NCI-H2227 (cell line): ENCODE data around the gene RBBP8NL.

Experiments used
- DNase-seq: peaks from one replicate; lab custom pipeline; 2025; ENCODE audit not compliant: unreplicated experiment; lab: John Stamatoyannopoulos, UW

Gene RBBP8NL

DNA sequence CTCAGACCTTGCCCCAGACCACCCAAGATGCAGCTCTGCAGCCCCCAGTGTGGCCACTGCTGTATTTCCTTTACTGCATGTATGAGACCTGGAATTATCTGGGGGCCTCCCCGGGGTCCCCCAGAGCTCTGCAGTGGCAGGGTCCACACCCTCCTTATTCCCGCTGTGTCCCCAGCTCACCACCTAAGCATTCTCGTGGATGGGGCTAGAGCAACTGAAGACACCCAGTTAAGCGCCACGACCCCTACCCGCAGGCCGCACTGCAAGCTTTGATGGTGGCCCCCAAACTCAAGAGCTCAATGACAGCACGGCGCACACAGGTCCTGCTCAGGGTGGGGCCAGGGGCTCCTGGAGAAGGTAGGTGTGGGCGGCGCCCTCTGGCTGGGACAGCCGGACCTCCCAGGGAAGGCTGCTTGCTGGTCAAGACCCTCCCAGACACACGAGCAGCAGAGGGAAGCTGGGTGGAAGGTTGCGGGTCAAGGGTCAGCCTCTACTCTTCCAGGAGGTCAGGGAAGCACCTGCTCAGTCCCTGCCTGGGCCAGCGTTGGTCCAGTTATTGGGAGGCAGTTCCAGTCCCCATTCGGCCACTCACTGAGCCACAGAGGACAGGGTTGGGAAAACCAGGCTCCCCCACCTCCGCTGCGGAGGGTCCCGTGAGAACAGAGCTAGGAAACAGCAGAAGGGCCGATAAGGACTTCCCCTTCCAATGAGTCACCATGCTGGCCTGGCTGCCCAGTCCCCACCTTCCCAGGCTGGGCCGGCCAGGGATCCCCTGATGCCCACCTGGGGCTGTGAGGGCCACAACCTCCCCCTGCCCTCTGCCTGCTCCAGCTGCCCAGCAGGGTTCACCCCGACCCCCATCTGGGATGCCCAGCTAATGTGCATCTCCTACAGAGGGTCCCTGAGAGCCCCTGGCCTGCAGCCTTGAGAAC, 63.2 kb downstream of the RBBP8NL start:
- DNase-seq: no peak

DNA sequence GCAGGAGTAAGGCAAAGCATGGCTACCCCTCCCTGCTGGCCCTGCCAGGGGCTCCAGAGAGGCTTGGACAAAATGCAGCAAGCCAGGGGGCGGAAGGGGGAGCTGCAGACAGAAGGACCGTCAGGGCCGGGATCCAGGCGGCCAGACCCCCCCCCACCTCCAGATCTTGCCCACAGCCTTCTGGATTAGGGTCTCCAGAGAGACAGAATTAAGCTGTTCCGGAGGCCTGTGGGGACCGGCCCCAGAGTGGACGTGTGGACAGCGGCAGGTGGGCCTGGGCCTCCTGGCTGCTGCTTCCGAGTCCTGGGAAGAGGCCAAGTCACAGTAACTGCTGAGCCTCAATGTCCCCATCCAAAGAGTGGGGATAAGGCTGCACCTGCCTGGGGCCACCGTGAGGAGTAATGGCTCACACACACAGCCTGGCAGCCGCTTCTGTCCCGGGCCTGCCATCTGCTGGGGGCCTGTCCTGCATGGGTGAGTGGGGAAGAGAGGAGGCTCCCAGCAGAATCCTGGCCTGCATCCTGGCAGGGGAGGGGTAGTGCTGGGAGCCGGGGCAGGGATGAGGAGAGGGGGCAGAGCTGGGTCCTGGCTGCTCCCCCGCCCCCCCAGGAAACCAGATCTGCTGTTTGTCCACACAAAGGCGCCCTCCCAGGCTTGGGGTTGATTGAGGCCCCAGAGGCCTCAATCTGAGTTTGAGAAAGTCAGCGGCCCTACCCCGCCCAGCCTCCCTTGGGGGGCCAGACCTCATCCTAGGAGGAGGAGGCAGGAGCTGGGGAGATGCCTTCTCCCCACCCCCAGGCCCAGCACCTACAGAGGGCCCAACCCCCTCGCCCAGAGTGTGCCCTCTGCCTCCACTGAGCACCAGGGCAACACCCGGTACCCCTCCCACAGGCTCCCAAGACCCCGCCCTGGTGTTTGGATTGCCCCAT, 64.1 kb downstream of the RBBP8NL start:
- no peak for DNase-seq

DNA sequence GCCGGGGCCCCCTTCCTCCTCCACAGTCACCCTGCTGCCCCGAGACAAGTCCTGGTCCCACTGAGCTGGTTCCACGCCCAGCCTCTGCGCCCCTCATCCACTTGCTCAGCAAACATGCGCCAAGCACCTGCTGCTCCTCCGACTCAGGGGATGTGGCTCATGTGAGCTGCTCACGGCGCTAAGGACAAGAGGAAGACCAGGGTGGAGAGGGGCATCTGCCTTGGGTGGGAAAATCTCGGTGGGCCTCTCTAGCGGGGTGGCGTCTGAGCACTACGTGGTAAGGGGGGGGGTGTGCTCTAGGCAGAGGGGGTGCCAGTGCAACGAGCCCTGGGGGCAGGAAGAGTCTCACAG, 64.8 kb downstream of the RBBP8NL start:
- DNase-seq: no peak

DNA sequence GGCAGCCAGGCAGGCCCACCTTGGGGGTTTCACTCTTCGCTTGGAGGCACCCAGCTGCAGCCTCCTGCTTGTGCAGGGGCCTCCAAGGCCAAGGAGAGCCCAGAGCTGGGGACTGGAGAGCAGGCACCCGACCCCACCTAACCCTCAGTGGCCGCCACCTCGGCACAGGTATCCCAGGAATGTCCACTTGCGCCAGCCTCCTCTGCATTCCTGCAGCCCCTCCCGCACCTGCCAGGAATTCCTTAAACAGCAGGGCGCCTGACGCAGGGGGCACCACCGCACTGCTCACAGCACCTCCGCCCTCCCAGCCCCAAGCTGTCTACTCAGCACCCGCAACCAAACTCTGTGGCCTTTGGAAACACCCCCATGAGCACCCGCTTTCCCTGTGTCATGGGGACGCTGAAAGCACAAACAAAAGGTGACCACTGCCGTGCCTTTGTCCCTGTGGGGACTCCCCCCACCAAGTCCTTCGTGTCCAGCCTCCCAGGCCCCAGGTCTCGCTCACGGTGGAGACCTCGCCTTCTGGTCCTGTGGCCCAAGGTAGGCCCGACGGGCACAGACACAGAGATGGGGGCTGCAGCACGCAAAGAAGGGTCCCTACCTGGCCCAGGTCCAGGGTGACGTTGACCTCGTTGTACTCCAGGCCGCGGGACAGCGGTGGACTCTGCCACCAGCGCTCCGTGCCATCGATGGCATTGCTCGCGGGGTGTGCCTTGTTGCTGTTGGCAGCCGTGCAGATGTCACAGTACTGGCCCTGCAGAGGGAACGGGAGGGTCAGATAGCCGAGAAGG, 65.3 kb downstream of the RBBP8NL start:
- DNase-seq: no peak

DNA sequence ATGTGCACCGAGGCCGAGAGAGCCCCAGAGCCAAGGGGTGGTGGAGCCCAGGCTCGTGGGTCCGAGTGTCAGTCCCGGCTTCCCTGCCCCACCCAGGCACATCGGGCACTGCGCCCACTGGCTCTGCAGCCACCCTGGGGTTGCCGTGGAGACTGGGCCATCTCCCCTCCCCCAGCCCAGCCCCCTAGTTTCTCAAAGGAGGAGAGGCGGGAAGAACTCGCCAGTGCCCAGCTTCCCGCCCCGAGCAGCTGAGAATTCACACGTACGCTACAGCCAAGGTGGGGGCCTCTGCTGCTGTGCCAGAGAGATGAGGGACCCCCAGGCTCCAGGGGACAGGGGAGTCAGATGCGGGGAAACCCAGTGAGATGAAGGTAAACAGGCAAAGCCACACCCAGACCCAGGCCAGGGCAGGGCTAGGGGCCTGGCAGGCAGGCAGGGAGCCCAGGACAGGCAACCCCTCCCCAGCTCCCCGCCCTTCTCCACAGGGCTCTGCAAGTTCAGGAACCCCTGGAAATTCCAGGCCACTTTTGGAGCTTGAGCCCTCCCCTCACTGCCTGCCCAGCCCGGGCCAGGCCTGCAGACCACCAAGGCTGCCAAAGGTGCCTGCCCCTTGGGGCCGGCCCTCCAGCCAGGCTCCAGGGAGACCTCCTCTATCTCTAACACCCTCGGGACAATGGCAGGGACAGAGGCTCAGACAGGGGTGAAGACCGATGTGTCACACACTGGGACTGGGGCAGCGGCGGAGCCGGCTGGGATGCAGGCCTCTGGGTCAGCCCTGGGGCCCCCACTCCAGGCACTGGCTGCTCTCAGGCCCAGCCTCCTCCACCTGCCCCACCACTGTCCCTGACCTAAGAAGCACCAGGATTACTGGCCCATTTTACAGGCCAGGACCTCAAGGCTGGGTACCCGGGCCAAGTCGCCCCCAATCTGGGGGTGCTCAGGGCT, 66.2 kb downstream of the RBBP8NL start:
- peak; percentile 50 for DNase-seq
